H54 (cell line): ENCODE measurements around the gene BMP10.

Experiments
- DNase-seq: peaks from one replicate; pipeline ENCODE4 v3.0.0; 2011; ENCODE audit warnings: low spot score, mixed read lengths; ENCODE audit not compliant: insufficient read length
- FAIRE-seq: peaks from 3 replicates; lab custom pipeline; 2011; peaks lifted over from hg19 to GRCh38; lab: Jason Lieb, UNC
- POLR2A ChIP-seq: IDR thresholded peaks from 2 replicates; pipeline ENCODE4 v1.6.1; 2011; ENCODE audit warnings: low read depth, mild to moderate bottlenecking, low read length

BMP10 gene

GRCh38 chr2:68853035-68853434 lies 18.2 kb downstream of the BMP10 start:
- FAIRE-seq (no peak), DNase-seq (no peak)
- no peak for TF ChIP-seq POLR2A

GRCh38 chr2:68850524-68850923 lies 20.7 kb downstream of the BMP10 start:
- no peak for TF ChIP-seq POLR2A
- DNase-seq (no peak), FAIRE-seq (no peak)

GRCh38 chr2:68849579-68850030 lies 21.6 kb downstream of the BMP10 start:
- no peak for TF ChIP-seq POLR2A
- FAIRE-seq = peak; percentile 82
- peak; percentile 13 for DNase-seq

- DNase-seq (no peak), FAIRE-seq (no peak)
- TF ChIP-seq POLR2A = no peak
Measured at GRCh38 chr2:68847751-68848150, 23.4 kb downstream of the BMP10 start.

- no peak for TF ChIP-seq POLR2A
- FAIRE-seq = no peak
- DNase-seq = no peak
Measured at GRCh38 chr2:68846091-68846490, 25.1 kb downstream of the BMP10 start.

GRCh38 chr2:68845043-68845442 lies 26.2 kb downstream of the BMP10 start:
- TF ChIP-seq POLR2A = no peak
- no peak for FAIRE-seq
- DNase-seq = no peak

- DNase-seq (peak; percentile 24), FAIRE-seq (peak; percentile 30)
- TF ChIP-seq POLR2A = no peak
Measured at GRCh38 chr2:68839260-68839833, 31.9 kb downstream of the BMP10 start.

GRCh38 chr2:68838641-68839040 lies 32.6 kb downstream of the BMP10 start:
- TF ChIP-seq POLR2A = no peak
- FAIRE-seq = no peak
- no peak for DNase-seq

- peak; percentile 48 for FAIRE-seq
- no peak for TF ChIP-seq POLR2A
- DNase-seq = no peak
Measured at GRCh38 chr2:68837861-68838341, 33.3 kb downstream of the BMP10 start.

- no peak for TF ChIP-seq POLR2A
- FAIRE-seq = no peak
- no peak for DNase-seq
Measured at GRCh38 chr2:68837164-68837860, 33.9 kb downstream of the BMP10 start.

GRCh38 chr2:68835621-68836020 lies 35.6 kb downstream of the BMP10 start:
- no peak for TF ChIP-seq POLR2A
- FAIRE-seq (no peak), DNase-seq (no peak)

- DNase-seq (no peak), FAIRE-seq (no peak)
- TF ChIP-seq POLR2A = no peak
Measured at GRCh38 chr2:68834737-68835376, 36.3 kb downstream of the BMP10 start.

GRCh38 chr2:68833162-68833561 lies 38.0 kb downstream of the BMP10 start:
- DNase-seq = no peak
- TF ChIP-seq POLR2A = no peak
- no peak for FAIRE-seq

- no peak for TF ChIP-seq POLR2A
- peak; percentile 66 for FAIRE-seq
- DNase-seq = peak; percentile 60
Measured at GRCh38 chr2:68832233-68832869, 38.8 kb downstream of the BMP10 start.
